GM19043 (cell line): Measurements from ENCODE around the gene EGFLAM.

ENCODE experiments used
- ATAC-seq: cut with Tn5 transposase; IDR thresholded peaks from one replicate; pipeline ENCODE4 v1.9.1; 2021; ENCODE audit warnings: low read depth; ENCODE audit not compliant: unreplicated experiment

Gene EGFLAM

GRCh38 chr5:38465061-38465460 lies 206.7 kb downstream of the EGFLAM start:
- no peak for ATAC-seq

- no peak for ATAC-seq
These were observed 207.5 kb downstream of the EGFLAM start for GRCh38 chr5:38465702-38466423.

- no peak for ATAC-seq
These were observed 208.2 kb downstream of the EGFLAM start for GRCh38 chr5:38466424-38467189.

GRCh38 chr5:38467353-38468040 lies 209.1 kb downstream of the EGFLAM start:
- ATAC-seq = no peak

GRCh38 chr5:38468202-38468673 lies 209.9 kb downstream of the EGFLAM start:
- no peak for ATAC-seq

- no peak for ATAC-seq
These were observed 210.8 kb downstream of the EGFLAM start for GRCh38 chr5:38468978-38469706.

GRCh38 chr5:38469707-38470267 lies 211.4 kb downstream of the EGFLAM start:
- ATAC-seq = no peak

- no peak for ATAC-seq
These were observed 213.3 kb downstream of the EGFLAM start for GRCh38 chr5:38471709-38472108.

GRCh38 chr5:38472541-38472940 lies 214.2 kb downstream of the EGFLAM start:
- ATAC-seq = no peak

- ATAC-seq = no peak
These were observed 214.6 kb downstream of the EGFLAM start for GRCh38 chr5:38473008-38473407.

- no peak for ATAC-seq
These were observed 219.8 kb downstream of the EGFLAM start for GRCh38 chr5:38478166-38478565.

GRCh38 chr5:38478878-38479277 lies 220.5 kb downstream of the EGFLAM start:
- no peak for ATAC-seq

GRCh38 chr5:38479315-38479904 lies 221.1 kb downstream of the EGFLAM start:
- ATAC-seq = no peak

- ATAC-seq = no peak
These were observed 225.5 kb downstream of the EGFLAM start for GRCh38 chr5:38483805-38484398.

- ATAC-seq = no peak
These were observed 235.8 kb downstream of the EGFLAM start for GRCh38 chr5:38494175-38494574.

GRCh38 chr5:38494763-38495162 lies 236.4 kb downstream of the EGFLAM start:
- no peak for ATAC-seq

GRCh38 chr5:38497946-38498345 lies 239.6 kb downstream of the EGFLAM start:
- ATAC-seq = no peak

GRCh38 chr5:38500573-38501260 lies 242.4 kb downstream of the EGFLAM start:
- ATAC-seq = no peak

- ATAC-seq = no peak
These were observed 247.9 kb downstream of the EGFLAM start for GRCh38 chr5:38506302-38506701.
